ENCODE measurements around the gene KCNK10.

Gene KCNK10

DNA sequence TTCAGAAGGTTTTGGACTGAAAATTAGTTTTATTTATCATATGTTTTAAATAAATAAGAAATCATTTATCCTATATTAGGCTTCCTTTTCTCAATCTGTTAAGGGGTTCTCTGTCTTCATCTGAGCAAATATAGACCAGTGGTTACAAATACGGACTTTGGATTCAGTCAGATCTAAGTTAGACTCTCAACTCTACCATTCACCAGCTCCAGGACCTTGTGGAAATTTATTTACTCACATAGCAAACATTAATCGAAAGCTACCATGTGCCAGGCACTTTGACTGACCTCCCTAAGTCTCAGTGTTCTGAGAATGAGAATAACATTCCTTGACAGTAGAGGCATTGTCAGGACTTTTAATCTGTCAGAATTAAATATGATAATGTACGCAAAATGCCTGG, 22.3 kb downstream of the KCNK10 start:
- no peak for DNase-seq (ENCODE audit: low read depth)
- H3K4me3 ChIP-seq (ENCODE audit: control insufficient read depth, low read depth, low read length): no peak overlapping the region
- TF ChIP-seq, protein P1, sequence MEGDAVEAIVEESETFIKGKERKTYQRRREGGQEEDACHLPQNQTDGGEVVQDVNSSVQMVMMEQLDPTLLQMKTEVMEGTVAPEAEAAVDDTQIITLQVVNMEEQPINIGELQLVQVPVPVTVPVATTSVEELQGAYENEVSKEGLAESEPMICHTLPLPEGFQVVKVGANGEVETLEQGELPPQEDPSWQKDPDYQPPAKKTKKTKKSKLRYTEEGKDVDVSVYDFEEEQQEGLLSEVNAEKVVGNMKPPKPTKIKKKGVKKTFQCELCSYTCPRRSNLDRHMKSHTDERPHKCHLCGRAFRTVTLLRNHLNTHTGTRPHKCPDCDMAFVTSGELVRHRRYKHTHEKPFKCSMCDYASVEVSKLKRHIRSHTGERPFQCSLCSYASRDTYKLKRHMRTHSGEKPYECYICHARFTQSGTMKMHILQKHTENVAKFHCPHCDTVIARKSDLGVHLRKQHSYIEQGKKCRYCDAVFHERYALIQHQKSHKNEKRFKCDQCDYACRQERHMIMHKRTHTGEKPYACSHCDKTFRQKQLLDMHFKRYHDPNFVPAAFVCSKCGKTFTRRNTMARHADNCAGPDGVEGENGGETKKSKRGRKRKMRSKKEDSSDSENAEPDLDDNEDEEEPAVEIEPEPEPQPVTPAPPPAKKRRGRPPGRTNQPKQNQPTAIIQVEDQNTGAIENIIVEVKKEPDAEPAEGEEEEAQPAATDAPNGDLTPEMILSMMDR (IDR thresholded peaks at IDR 0.05; ENCODE audit: control insufficient read depth, insufficient read depth, low read depth, low read length, missing control alignments): no peak

DNA sequence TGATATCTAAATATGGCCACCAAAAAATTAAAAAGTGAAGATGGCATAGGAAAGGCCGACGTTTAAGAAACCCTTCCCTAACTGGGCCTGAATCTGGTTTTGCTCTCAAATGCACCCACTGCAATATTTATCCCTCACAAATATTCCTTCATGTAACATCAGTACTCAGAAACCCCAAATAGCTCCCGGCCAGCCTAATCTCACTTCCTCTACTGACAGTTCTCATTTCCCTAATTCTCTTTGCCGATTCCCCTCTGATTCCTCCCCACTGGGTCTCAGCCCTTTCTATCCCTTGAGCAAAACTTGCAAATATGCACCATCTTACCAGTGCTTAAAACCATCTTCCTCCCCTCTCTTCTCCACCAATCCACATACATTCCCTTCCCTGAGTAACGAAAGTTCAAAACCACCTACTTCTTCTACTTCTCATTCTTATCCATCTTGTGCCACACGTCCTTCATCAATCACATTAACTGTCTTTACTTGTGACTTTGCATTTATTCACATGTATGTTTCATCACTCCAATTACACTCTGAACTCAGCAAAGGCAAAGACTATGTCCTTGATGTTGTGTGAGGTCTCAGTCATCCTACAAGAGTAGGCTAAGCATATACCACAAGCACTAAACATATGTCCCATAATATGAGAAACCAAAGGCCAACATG, 23.1 kb downstream of the KCNK10 start:
- no peak for DNase-seq (ENCODE audit: low read depth)
- TF ChIP-seq, protein P1 (IDR thresholded peaks at IDR 0.05; ENCODE audit: control insufficient read depth, insufficient read depth, low read depth, low read length, missing control alignments): no peak
- no peak overlapping the region for H3K4me3 ChIP-seq (ENCODE audit: control insufficient read depth, low read depth, low read length)

DNA sequence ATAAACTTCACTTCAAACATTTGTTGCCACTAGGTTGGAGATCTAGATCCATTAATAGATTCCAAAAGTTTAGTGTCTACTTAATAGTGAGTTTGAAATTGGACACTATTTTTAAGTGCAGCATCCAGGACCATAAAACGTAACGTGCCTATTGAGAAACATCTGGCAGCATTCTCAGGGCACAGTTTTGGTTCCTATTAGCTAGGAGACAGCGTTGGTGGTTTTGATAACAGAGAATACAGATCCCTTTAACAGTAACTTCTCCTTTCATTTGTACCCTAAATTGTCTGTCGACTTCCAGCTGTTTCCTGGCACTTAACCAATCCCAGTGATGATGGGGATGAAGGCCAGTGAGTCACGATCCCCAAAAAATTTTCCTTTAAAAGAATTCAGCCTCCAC, 25.8 kb downstream of the KCNK10 start:
- H3K4me3 ChIP-seq (ENCODE audit: control insufficient read depth, low read depth, low read length): no peak overlapping the region
- TF ChIP-seq, protein P1 (IDR thresholded peaks at IDR 0.05; ENCODE audit: control insufficient read depth, insufficient read depth, low read depth, low read length, missing control alignments): no peak
- no peak for DNase-seq (ENCODE audit: low read depth)

DNA sequence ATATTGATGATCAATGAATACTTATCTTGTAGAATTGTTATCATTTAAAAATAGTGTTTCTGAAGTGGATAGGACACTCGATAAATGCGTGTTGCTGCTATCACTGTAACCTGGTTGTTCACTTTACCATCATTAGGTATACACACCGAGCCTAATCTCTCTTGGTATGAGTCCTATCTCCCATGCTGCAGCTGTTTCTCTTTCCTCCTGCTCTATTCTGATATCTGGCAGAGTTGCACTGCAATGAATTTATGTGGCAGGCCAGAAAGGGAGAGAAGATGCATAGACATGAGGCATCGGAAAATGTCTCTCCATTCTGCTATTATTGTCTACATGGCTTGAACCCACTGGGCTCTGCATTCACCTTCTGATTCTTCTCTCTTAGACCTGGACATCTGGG, 26.7 kb downstream of the KCNK10 start:
- H3K4me3 ChIP-seq (ENCODE audit: control insufficient read depth, low read depth, low read length): no peak overlapping the region
- no peak for DNase-seq (ENCODE audit: low read depth)
- TF ChIP-seq, protein P1 (IDR thresholded peaks at IDR 0.05; ENCODE audit: control insufficient read depth, insufficient read depth, low read depth, low read length, missing control alignments): no peak

DNA sequence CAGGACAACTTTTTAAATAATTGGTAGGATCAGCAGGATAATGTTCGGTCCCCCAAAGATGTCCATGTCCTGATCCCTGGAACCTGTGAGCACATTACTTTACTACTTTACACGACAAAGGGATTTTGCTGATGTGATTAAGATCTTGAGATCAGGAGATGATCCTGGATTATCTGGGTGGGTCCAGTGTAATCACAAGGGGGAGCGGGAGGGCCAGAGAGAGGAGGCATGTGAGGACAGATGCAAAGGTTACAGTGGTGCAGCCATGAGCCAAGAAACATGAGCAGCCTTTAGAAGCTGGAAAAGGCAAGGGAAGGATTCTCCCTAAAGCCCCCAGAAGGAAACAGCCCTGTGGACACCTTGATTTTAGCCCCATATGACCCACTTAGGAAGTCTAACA, 33.1 kb downstream of the KCNK10 start:
- no peak for DNase-seq (ENCODE audit: low read depth)
- no peak overlapping the region for H3K4me3 ChIP-seq (ENCODE audit: control insufficient read depth, low read depth, low read length)
- TF ChIP-seq, protein P1 (IDR thresholded peaks at IDR 0.05; ENCODE audit: control insufficient read depth, insufficient read depth, low read depth, low read length, missing control alignments): no peak

DNA sequence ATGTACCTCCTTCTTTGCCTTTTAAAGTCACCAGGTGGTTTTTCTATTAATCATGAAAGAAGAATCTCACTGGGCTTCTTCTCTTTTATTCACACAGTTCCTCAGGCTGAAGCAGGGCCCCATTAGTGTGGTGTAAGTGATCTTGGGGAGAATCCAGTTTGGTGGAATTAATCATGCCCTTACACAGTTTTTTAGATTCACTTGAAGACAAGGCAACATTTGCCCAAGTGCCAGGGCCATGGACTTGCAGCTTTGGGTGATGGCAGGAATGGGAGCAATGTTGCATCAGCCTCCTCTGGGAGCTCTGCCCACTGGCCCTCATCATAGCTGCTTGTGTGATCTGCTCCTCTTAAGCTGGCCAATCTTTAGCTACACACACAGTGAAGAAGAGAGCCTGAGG, 33.8 kb downstream of the KCNK10 start:
- DNase-seq (ENCODE audit: low read depth): peak; percentile 44
- TF ChIP-seq, protein P1 (IDR thresholded peaks at IDR 0.05; ENCODE audit: control insufficient read depth, insufficient read depth, low read depth, low read length, missing control alignments): no peak
- no peak overlapping the region for H3K4me3 ChIP-seq (ENCODE audit: control insufficient read depth, low read depth, low read length)

Data from AG09309 (cell line).